ENCODE data around the gene TMEM186.
"Not testable (repeated sequence)": the region's sequence is repeated elsewhere in the genome, so short reads cannot be mapped to it uniquely, and the experiment has no call there.

- TF ChIP-seq, protein P1, sequence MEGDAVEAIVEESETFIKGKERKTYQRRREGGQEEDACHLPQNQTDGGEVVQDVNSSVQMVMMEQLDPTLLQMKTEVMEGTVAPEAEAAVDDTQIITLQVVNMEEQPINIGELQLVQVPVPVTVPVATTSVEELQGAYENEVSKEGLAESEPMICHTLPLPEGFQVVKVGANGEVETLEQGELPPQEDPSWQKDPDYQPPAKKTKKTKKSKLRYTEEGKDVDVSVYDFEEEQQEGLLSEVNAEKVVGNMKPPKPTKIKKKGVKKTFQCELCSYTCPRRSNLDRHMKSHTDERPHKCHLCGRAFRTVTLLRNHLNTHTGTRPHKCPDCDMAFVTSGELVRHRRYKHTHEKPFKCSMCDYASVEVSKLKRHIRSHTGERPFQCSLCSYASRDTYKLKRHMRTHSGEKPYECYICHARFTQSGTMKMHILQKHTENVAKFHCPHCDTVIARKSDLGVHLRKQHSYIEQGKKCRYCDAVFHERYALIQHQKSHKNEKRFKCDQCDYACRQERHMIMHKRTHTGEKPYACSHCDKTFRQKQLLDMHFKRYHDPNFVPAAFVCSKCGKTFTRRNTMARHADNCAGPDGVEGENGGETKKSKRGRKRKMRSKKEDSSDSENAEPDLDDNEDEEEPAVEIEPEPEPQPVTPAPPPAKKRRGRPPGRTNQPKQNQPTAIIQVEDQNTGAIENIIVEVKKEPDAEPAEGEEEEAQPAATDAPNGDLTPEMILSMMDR (conservative IDR thresholded peaks at IDR 0.05 in 1 of 2, IDR thresholded peaks at IDR 0.05 in 1 of 2; ENCODE audit: extremely low read depth in 1 of 2, insufficient read depth in 1 of 2, low read depth in 1 of 2, low read length in 2 of 2), result not testable (repeated sequence)
- TF ChIP-seq EZH2 (IDR thresholded peaks at IDR 0.05; ENCODE audit: borderline replicate concordance, low read length), result not testable (repeated sequence)
Observed at GRCh38 chr16:8843296-8843695, 45.9 kb upstream of the TMEM186 start.
